ENCODE results near the gene AGR2. TPM values are rescaled to one million over a fixed set of nuclear protein-coding genes. Genes with fewer than 3 reads are reported as not detected.

AGR2 gene
- total and polyA plus RNA-seq, 10 of the 15 experiments (the other 5 are each of a cell fraction or from before 2014, with no cell fraction given) = 0.67 TPM; not detected in 9

DNA sequence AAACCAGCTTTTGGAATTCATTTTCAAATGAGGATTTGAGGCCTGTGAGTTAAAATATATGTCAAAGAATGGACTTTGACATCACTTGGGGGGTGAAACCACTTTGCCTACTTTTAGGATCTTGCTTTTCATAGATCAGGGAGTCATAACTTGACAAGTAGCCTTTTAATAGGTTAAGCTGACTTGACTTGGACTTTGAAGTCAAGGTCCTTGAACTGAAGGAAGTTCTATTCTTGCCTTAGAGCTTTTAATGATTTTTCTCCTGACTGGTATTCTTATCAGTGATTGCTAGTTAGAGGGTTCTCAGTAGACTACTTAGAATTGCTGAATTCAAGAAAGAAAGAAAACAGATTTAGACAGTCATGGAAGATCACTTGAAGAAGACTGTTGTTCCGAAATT, 17.7 kb downstream of the AGR2 start:
- H3K27ac ChIP-seq (ENCODE audit: control insufficient read depth, insufficient read depth) = no peak overlapping the region
- ChIA-PET POLR2A (no interaction called here), CTCF (interaction anchor here (0.9 kb wide), 1 partner anchor 14 kb away, joined by 3 read pairs; no protein-coding TSS in a partner anchor), RAD21 (ENCODE audit: unreplicated experiment) (no interaction called here), SMC1A (ENCODE audit: uncharacterized antibody, unreplicated experiment) (interaction anchor here (0.6 kb wide), 1 partner anchor 145 kb away, joined by 3 read pairs; no protein-coding TSS in a partner anchor)
- DNase-seq (ENCODE audit: low read depth, low spot score) = no peak
- H3K9ac ChIP-seq (ENCODE audit: control insufficient read depth, insufficient read depth, low read length) = no peak overlapping the region
- intact Hi-C loops (cut with micrococcal nuclease; ENCODE audit: unreplicated experiment) (no loop called here), in situ Hi-C loops (cut with MboI) (no loop called here)
- no peaks in the 10 kb centered on the region for H3K4me1 ChIP-seq (ENCODE audit: control insufficient read depth, insufficient read depth, low read length)
- H4K20me1 ChIP-seq (ENCODE audit: control insufficient read depth, insufficient read depth) = no peaks in the 10 kb centered on the region
- 31% methylated on average over 1 of the region's 1 CpG for WGBS (ENCODE audit: insufficient coverage, insufficient replicate concordance, low lambda C conversion rate, missing lambda C conversion rate)
- no peak for ATAC-seq
- H2AFZ ChIP-seq (ENCODE audit: control insufficient read depth, low read depth, low read length) = no peak overlapping the region
- no peak for FAIRE-seq
- H3K79me2 ChIP-seq (ENCODE audit: control insufficient read depth, insufficient read depth, low read length) = no peaks in the 10 kb centered on the region
- BruUV-seq (replicated peaks) = no TSS peak
- no peaks in the 10 kb centered on the region for H3K27me3 ChIP-seq (replicated peaks in 1 of 2; ENCODE audit: control insufficient read depth in 2 of 2, insufficient read depth in 2 of 2, low read length in 1 of 2)
- no peaks in the 10 kb centered on the region for H3K9me3 ChIP-seq (replicated peaks; ENCODE audit: control insufficient read depth, insufficient read depth, low read length)
- no peaks in the 10 kb centered on the region for H3K36me3 ChIP-seq (ENCODE audit: control insufficient read depth in 2 of 2, insufficient read depth in 2 of 2, low read length in 1 of 2)
- no peak overlapping the region for H3K4me3 ChIP-seq
- H3K4me2 ChIP-seq (ENCODE audit: control insufficient read depth, insufficient read depth) = no peak overlapping the region
- TF ChIP-seq RAD51 (IDR thresholded peaks at IDR 0.05) = no peak
- no peak for TF ChIP-seq FOXM1 (IDR thresholded peaks at IDR 0.05; ENCODE audit: low read depth, low read length)
- TF ChIP-seq, protein P1, sequence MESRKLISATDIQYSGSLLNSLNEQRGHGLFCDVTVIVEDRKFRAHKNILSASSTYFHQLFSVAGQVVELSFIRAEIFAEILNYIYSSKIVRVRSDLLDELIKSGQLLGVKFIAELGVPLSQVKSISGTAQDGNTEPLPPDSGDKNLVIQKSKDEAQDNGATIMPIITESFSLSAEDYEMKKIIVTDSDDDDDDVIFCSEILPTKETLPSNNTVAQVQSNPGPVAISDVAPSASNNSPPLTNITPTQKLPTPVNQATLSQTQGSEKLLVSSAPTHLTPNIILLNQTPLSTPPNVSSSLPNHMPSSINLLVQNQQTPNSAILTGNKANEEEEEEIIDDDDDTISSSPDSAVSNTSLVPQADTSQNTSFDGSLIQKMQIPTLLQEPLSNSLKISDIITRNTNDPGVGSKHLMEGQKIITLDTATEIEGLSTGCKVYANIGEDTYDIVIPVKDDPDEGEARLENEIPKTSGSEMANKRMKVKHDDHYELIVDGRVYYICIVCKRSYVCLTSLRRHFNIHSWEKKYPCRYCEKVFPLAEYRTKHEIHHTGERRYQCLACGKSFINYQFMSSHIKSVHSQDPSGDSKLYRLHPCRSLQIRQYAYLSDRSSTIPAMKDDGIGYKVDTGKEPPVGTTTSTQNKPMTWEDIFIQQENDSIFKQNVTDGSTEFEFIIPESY (IDR thresholded peaks at IDR 0.05) = no peak
- TF ChIP-seq GATAD2B (conservative IDR thresholded peaks at IDR 0.05; ENCODE audit: low read depth) = no peak
- no peak for TF ChIP-seq KAT2A (conservative IDR thresholded peaks at IDR 0.05; ENCODE audit: control insufficient read depth, low read depth, low read length)
- TF ChIP-seq MXI1 (IDR thresholded peaks at IDR 0.05; ENCODE audit: low read depth, low read length) = no peak
- no peak for TF ChIP-seq HCFC1 (IDR thresholded peaks at IDR 0.05; ENCODE audit: low read length)
- no peak for TF ChIP-seq FOS (IDR thresholded peaks at IDR 0.05; ENCODE audit: borderline replicate concordance, extremely low read depth, insufficient read length)
- no peak for TF ChIP-seq SRF (IDR thresholded peaks at IDR 0.05; ENCODE audit: low read depth in 2 of 2, low read length in 2 of 2)
- TF ChIP-seq PML (IDR thresholded peaks at IDR 0.05; ENCODE audit: low read length) = no peak
- TF ChIP-seq SREBF2 (IDR thresholded peaks at IDR 0.05; ENCODE audit: low read length) = no peak
- TF ChIP-seq, protein P2, sequence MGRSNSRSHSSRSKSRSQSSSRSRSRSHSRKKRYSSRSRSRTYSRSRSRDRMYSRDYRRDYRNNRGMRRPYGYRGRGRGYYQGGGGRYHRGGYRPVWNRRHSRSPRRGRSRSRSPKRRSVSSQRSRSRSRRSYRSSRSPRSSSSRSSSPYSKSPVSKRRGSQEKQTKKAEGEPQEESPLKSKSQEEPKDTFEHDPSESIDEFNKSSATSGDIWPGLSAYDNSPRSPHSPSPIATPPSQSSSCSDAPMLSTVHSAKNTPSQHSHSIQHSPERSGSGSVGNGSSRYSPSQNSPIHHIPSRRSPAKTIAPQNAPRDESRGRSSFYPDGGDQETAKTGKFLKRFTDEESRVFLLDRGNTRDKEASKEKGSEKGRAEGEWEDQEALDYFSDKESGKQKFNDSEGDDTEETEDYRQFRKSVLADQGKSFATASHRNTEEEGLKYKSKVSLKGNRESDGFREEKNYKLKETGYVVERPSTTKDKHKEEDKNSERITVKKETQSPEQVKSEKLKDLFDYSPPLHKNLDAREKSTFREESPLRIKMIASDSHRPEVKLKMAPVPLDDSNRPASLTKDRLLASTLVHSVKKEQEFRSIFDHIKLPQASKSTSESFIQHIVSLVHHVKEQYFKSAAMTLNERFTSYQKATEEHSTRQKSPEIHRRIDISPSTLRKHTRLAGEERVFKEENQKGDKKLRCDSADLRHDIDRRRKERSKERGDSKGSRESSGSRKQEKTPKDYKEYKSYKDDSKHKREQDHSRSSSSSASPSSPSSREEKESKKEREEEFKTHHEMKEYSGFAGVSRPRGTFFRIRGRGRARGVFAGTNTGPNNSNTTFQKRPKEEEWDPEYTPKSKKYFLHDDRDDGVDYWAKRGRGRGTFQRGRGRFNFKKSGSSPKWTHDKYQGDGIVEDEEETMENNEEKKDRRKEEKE (IDR thresholded peaks at IDR 0.05) = no peak
- TF ChIP-seq, protein P3, sequence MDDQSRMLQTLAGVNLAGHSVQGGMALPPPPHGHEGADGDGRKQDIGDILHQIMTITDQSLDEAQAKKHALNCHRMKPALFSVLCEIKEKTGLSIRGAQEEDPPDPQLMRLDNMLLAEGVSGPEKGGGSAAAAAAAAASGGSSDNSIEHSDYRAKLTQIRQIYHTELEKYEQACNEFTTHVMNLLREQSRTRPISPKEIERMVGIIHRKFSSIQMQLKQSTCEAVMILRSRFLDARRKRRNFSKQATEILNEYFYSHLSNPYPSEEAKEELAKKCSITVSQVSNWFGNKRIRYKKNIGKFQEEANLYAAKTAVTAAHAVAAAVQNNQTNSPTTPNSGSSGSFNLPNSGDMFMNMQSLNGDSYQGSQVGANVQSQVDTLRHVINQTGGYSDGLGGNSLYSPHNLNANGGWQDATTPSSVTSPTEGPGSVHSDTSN (IDR thresholded peaks at IDR 0.05; ENCODE audit: insufficient replicate concordance, low read depth, low read length) = no peak
- no peak for TF ChIP-seq ZNF217 (IDR thresholded peaks at IDR 0.05)
- TF ChIP-seq SMAD5 (IDR thresholded peaks at IDR 0.05; ENCODE audit: low read depth) = no peak

Data from GM12878 (cell line).